Sigmoid colon (tissue), 4 donors: ENCODE data around the gene AMOTL2.

Experiments used
- EP300 ChIP-seq, 4 donors: sonication (generic); formaldehyde crosslinking; IDR thresholded peaks; one replicate each; pipeline ENCODE4 v1.6.1; 2017; ENCODE audit warnings: antibody characterized with exemption in 4 of 4
- POLR2A ChIP-seq, 2 donors: fragments of 450-650 bp; IDR thresholded peaks; one replicate each; pipeline ENCODE4 v1.6.1; 2016; ENCODE audit warnings: antibody characterized with exemption in 2 of 2, mild to moderate bottlenecking in 2 of 2, moderate library complexity in 2 of 2
- POLR2AphosphoS5 ChIP-seq, 4 donors: sonication (generic); formaldehyde crosslinking; IDR thresholded peaks; one replicate each; pipeline ENCODE4 v1.6.1; 2017; ENCODE audit warnings: antibody characterized with exemption in 4 of 4
- TF ChIP-seq, protein P1 (sequence below), 4 experiments: fragments of 450-650 bp in 3 of 4; fragments of 200-600 bp in 1 of 4; IDR thresholded peaks; one replicate each; pipeline ENCODE4 v1.5.1; 2016 to 2019; ENCODE audit warnings: antibody characterized with exemption in 4 of 4, mild to moderate bottlenecking in 3 of 4, moderate library complexity in 2 of 4

DNA sequence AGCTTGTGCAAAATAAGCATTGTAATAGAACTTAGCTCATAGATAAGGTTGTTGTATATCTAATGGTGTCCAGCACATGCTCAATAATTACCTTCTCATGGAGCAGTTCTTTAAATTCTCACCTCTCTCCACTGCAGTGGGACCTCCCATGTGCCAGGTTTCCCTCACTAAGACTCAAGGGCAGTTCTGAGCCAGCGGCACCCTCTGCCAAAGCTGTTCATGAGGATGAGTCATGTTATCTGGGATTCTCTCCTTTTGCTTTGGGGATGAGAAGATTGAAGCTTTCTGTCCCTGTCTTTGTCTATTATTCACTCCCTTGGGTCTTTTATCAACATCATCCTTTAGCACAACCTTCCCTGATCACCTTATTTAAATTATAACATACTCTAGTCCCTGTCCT, 15.6 kb upstream of the AMOTL2 start:
- no peak for TF ChIP-seq POLR2A (IDR thresholded peaks at IDR 0.05)
- TF ChIP-seq, protein P1, sequence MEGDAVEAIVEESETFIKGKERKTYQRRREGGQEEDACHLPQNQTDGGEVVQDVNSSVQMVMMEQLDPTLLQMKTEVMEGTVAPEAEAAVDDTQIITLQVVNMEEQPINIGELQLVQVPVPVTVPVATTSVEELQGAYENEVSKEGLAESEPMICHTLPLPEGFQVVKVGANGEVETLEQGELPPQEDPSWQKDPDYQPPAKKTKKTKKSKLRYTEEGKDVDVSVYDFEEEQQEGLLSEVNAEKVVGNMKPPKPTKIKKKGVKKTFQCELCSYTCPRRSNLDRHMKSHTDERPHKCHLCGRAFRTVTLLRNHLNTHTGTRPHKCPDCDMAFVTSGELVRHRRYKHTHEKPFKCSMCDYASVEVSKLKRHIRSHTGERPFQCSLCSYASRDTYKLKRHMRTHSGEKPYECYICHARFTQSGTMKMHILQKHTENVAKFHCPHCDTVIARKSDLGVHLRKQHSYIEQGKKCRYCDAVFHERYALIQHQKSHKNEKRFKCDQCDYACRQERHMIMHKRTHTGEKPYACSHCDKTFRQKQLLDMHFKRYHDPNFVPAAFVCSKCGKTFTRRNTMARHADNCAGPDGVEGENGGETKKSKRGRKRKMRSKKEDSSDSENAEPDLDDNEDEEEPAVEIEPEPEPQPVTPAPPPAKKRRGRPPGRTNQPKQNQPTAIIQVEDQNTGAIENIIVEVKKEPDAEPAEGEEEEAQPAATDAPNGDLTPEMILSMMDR (IDR thresholded peaks at IDR 0.05): no peak
- TF ChIP-seq EP300 (IDR thresholded peaks at IDR 0.05): no peak
- TF ChIP-seq POLR2AphosphoS5 (IDR thresholded peaks at IDR 0.05): no peak
